HepG2 (cell line): Measurements from ENCODE around the gene NSMCE1. TPM values are rescaled to one million over a fixed set of nuclear protein-coding genes. Genes with fewer than 3 reads are reported as not detected.
A peak's percentile ranks its signal among the peaks of the same experiment; 100 is the strongest.

Source experiments
- AFF4 ChIP-seq: sonication (generic); formaldehyde crosslinking; IDR thresholded peaks from 2 replicates; pipeline ENCODE4 v1.4.0; 2020; ENCODE audit warnings: missing genetic modification reagents
- ATF1 ChIP-seq: IDR thresholded peaks from 2 replicates; pipeline ENCODE4 v1.6.1; 2016; ENCODE audit warnings: mild to moderate bottlenecking, control low read depth
- CCDC6 ChIP-seq: sonication (generic); formaldehyde crosslinking; IDR thresholded peaks from 2 replicates; pipeline ENCODE4 v1.8.1; 2022; ENCODE audit warnings: mild to moderate bottlenecking, missing genetic modification reagents, moderate library complexity
- CHD4 ChIP-seq: fragments of 200-600 bp; sonication (generic); IDR thresholded peaks from 2 replicates; pipeline ENCODE4 v1.7.0; 2017; ENCODE audit warnings: mild to moderate bottlenecking, low read length, borderline replicate concordance
- GPN1 ChIP-seq: sonication (generic); formaldehyde crosslinking; IDR thresholded peaks from 2 replicates; pipeline ENCODE4 v1.5.1; 2020; ENCODE audit warnings: missing genetic modification reagents, borderline replicate concordance
- HMG20A ChIP-seq: IDR thresholded peaks from 2 replicates; pipeline ENCODE4 v1.6.1; 2016; ENCODE audit warnings: borderline replicate concordance
- HNF1A ChIP-seq, 2 experiments: sonication (generic) in 1 of 2; formaldehyde crosslinking in 1 of 2; IDR thresholded peaks; 2 replicates each; pipeline versions ENCODE4 v1.4.0 to v1.6.1; 2016 to 2020; ENCODE audit warnings: borderline replicate concordance in 1 of 2, low read depth in 1 of 2, mild to moderate bottlenecking in 1 of 2, missing genetic modification reagents in 1 of 2
- NCOR1 ChIP-seq: fragments of 200-600 bp; sonication (generic); IDR thresholded peaks from 2 replicates; pipeline ENCODE4 v1.7.0; 2017; ENCODE audit warnings: antibody characterized with exemption, low read length, borderline replicate concordance
- PREB ChIP-seq: sonication (generic); formaldehyde crosslinking; IDR thresholded peaks from 2 replicates; pipeline ENCODE4 v1.4.0; 2020; ENCODE audit warnings: missing genetic modification reagents
- RBAK ChIP-seq: sonication (generic); formaldehyde crosslinking; IDR thresholded peaks from 2 replicates; pipeline ENCODE4 v1.5.1; 2020; ENCODE audit warnings: mild to moderate bottlenecking, missing genetic modification reagents
- RFXANK ChIP-seq: IDR thresholded peaks from 2 replicates; pipeline ENCODE4 v1.6.1; 2016
- SRSF1 ChIP-seq: fragments of 200-400 bp; formaldehyde crosslinking; optimal IDR thresholded peaks from 2 replicates; pipeline ENCODE3; 2017; ENCODE audit warnings: mild to moderate bottlenecking, low read depth, low read length, moderate library complexity
- ZNF567 ChIP-seq: sonication (generic); formaldehyde crosslinking; IDR thresholded peaks from 2 replicates; pipeline ENCODE4 v1.8.1; 2023; ENCODE audit warnings: mild to moderate bottlenecking, missing genetic modification reagents, borderline replicate concordance
- ZNF609 ChIP-seq: sonication (generic); formaldehyde crosslinking; IDR thresholded peaks from 2 replicates; pipeline ENCODE4 v1.4.0; 2020; ENCODE audit warnings: mild to moderate bottlenecking, missing genetic modification reagents, borderline replicate concordance
- ZNF772 ChIP-seq: sonication (generic); formaldehyde crosslinking; IDR thresholded peaks from 2 replicates; pipeline ENCODE4 v1.5.0; 2020; ENCODE audit warnings: mild to moderate bottlenecking, missing genetic modification reagents
- polyA plus RNA-seq, 8 experiments: library from polyadenylated mRNA; depleted of rRNA in 3 of 8; stranded (reverse) in 7 of 8; unstranded in 1 of 8; fragments of >200 nt; fragmentation: Illumina TruSeq in 4 of 8; extraction: Trizol in 4 of 8; gene quantifications; 2 replicates each; pipeline versions ENCODE4 v1.2.1 to v1.2.3, GENCODE V29; 2011 to 2016; ENCODE audit warnings: low read depth in 4 of 8, missing spikeins in 1 of 8, mixed read lengths in 1 of 8; ENCODE audit not compliant: insufficient read depth in 1 of 8
- total RNA-seq, 5 experiments: library from RNA; depleted of rRNA; stranded (reverse); fragments of >200 nt; fragmentation: Illumina TruSeq; extraction: Trizol; gene quantifications; 2 replicates each; pipeline ENCODE4 v1.2.3, GENCODE V29; 2016; ENCODE audit warnings: low read depth in 1 of 5

NSMCE1 gene
- total and polyA plus RNA-seq, 2 of the 13 experiments (the other 11 are each of a cell fraction or from before 2014, with no cell fraction given) = 42.7 to 52.9 TPM

- no peak for TF ChIP-seq HNF1A (IDR thresholded peaks at IDR 0.05; ENCODE audit: low read depth)
- TF ChIP-seq HNF1A (CRISPR knock-in tag; IDR thresholded peaks at IDR 0.05; ENCODE audit: borderline replicate concordance) = 0 out of 2 replicates have a peak, but pooled peaks have one; percentile 4
- TF ChIP-seq ZNF609 = 0 out of 2 replicates have a peak, but pooled peaks have one; percentile 10
- TF ChIP-seq NCOR1 = no peak
- TF ChIP-seq CHD4 = no peak
- 0 out of 2 replicates have a peak, but pooled peaks have one; percentile 62 for TF ChIP-seq ZNF772 (CRISPR knock-in tag)
- no peak for TF ChIP-seq RBAK (CRISPR knock-in tag)
- no peak for TF ChIP-seq CCDC6 (CRISPR knock-in tag)
- no peak for TF ChIP-seq RFXANK (CRISPR knock-in tag)
- no peak for TF ChIP-seq AFF4 (CRISPR knock-in tag)
- TF ChIP-seq GPN1 = 0 out of 2 replicates have a peak, but pooled peaks have one; percentile 7
- no peak for TF ChIP-seq ZNF567 (CRISPR knock-in tag)
- no peak for TF ChIP-seq PREB (CRISPR knock-in tag)
- TF ChIP-seq HMG20A (CRISPR knock-in tag) = no peak
- no peak for TF ChIP-seq ATF1 (CRISPR knock-in tag)
- TF ChIP-seq SRSF1 = no peak
Observed at GRCh38 chr16:27314161-27314723, 45.7 kb upstream of the NSMCE1 start (continued).
